ENCODE results near the gene TBR1.

Gene TBR1

DNA sequence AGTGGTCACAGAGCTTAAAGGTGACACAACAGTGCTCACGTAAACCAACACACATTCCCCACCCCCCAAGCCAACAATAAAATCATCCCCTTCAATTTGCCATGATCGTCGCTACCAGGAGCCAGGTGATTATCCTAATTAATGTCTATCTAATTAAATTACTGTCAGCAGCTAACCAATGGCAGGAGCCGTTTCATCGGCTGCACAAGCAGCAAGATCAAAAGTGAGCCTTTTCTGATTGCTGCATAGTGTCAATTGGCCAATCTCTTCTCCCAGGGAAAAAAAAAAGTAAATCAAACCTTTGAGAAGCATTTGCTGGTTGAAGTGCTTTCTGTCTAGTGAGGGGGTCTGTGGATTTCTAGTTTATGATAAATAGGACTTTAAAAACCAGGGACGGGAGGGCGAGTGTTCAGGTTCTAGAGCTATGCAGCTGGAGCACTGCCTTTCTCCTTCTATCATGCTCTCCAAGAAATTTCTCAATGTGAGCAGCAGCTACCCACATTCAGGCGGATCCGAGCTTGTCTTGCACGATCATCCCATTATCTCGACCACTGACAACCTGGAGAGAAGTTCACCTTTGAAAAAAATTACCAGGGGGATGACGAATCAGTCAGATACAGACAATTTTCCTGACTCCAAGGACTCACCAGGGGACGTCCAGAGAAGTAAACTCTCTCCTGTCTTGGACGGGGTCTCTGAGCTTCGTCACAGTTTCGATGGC is at the start of gene TBR1:
TBR1 (plus strand) TSS at position 311 of the 721 bp plus-strand sequence; CDS start at position 425, 114 bp downstream.
- no peak for DNase-seq

DNA sequence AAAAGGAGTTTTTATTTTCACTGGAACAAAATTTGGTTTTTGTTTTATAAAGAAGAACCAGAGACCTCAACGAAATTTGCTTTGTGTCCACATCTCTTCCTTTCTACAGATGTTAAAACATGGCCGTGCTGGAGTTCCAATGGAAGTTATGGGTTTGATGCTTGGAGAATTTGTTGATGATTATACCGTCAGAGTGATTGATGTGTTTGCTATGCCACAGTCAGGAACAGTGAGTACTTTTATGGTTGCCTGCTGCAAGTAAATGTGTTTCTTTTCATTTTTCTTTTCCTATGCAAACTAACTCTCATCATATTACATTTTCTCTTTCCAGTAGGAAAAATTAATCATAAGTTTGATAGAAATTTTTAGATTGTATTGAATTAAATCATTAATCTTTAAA is 48.4 kb upstream of the TBR1 start:
- no peak for DNase-seq

DNA sequence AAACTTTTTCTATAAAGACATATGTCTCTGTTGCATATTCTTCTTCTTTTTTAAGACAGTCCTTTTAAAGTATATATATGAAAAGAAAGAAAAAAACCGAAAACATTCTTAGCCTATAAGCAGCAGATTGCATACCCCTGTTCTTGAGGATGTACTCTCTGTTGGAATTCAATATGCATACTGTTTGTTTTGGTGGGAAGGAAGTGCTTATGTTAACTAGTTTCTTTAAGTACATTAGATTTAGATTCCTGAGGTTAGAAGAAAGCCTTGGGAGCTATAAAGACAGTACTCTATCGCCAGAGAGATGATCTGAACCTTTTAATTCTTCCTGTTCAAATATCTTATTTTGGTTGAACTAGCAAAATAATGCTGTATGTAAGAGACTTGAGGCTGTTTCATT is 46.8 kb upstream of the TBR1 start:
- no peak for DNase-seq

DNA sequence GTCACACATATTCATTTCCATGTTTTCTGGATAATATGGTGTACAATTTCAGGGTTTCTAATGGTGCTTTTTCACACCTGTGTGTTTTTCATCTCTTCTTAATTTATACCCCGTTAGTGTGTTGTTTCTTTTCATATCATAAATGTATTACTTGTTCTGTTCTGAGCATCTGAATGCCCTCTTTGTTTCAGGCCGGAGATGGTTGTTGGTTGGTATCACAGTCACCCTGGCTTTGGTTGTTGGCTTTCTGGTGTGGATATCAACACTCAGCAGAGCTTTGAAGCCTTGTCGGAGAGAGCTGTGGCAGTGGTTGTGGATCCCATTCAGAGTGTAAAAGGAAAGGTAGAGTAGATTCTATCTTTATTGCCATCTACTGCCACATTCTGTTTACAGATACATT is 45.1 kb upstream of the TBR1 start:
- DNase-seq, result peak; percentile 33

DNA sequence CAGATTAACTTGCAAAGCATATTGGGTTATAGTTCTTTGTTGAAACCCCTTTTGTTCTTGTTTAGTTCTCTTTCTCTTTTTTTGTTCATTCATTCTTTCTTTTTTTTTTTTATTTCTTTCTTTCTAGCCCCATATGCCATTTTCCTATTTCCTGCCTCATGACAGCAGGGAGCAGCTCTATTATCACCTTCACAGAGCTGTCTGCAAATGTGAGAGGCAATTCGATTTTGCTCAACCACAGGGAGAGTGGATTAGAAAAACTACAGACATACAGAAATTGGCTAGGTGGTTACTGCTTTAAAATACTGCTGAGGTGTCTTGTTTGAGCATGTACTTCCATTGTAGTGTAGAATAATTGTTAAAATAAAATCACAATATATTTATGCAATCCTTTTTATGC is 44.2 kb upstream of the TBR1 start:
- DNase-seq, result no peak

DNA sequence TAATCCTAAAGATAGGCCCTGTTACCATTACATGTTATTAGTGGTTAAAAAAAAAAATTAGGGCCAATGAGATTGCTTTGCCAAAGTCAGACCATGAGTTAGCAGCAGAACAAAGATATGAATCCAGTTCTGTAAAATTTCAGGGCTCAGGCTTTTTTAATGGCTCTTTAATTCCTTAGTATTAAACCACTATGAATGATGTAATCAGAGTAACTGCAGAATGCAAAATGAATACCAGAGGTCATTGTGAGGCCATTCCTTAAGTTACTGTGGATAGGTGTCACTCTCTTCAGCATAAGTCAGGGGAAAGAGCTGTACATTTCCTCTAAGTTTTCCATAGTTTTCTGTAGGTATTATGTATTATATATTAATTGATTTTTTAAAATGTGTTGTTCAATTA is 42.2 kb upstream of the TBR1 start:
- no peak for DNase-seq

DNA sequence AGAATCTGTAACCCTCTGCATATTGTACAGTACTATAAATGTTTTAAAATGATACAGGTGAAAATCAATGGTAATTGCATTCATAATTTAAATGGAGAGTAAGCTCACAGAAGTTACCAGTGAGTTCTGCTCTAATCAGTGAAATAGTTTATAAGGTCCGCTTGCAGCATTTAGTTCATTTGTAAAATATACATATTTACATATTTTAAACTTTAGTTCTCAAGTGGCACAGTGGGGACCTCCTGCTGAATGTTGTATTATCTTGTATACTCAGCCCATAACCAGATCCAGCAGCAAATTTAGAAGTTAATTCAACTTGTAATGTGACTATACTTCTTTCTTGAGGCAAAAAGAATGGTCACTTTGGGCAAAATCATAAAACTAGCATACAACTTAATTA is 41.7 kb upstream of the TBR1 start:
- no peak for DNase-seq

DNA sequence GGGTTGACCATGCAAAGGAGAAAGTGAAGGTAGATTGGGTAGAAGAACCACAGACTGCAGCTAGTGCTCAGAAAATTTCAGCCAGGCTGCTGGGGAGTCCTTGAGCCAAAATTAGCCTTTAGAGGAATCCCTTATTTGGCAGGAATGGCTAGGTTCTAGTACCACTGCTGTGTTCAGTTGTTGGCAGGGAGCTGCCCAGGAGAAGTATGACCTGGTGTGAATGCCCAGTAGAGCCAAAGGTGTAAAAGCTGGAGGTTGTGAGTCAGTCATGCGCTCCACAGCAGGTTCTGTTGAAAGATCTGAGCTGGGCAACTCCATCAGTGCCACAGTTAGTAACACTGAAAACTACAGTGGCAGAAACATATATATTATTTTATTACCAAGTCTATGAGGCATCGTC is 36.4 kb upstream of the TBR1 start:
- peak; percentile 4 for DNase-seq

DNA sequence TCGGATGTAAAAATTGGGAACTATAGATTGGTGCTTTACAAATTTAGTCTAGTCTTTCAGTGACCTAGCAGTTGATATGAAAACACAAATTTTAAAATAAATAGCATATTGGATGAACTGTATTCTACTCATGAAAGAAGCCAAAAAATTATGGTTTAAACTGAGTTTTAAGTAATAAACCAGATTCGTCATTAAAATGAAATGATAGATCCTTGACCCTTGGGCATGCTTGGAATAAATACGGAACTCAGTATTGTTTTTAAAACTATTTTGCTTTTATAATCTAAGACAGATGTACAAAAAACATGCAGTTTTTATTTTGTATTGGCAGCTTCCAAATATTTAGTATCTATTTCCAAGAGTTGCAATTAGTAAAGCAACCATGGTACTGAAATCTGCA is 34.6 kb upstream of the TBR1 start:
- DNase-seq, result no peak

DNA sequence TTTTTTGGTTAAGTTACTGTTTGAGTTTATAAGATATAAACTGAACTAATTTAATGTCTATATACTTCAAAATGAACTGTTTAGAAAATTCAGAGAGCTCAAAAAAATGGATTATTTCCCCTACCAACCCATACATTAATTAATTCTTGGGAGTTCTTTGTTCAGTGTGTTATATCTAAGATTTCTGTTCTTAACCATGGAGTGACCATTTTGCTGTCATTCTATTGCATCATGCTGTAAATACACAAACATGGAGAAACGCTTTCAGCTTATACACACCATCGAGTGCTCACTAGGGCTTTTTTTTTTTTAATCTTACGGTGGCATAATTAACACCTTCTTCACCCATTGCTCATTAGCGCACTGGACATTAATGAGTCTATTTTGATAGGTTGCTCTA is 33.4 kb upstream of the TBR1 start:
- no peak for DNase-seq

DNA sequence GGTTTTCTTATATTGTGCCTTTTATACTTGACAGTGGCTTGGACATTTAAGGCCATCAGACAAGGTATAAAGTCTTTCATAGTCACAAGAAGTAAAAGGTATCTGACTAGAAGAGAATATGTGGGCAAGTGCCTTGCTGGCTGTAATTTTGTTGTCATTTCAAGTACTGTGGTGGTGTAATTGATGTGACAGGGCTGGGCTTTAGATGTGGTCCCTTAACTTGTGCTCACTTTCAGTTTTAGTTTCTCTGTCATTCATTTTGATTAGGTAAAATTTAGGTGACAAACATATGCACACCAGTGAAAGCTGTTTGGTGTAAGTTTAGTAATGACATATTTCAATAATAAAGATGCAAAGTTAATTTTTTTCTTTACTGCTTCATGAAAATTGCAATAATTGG is 31.2 kb upstream of the TBR1 start:
- DNase-seq, result no peak

DNA sequence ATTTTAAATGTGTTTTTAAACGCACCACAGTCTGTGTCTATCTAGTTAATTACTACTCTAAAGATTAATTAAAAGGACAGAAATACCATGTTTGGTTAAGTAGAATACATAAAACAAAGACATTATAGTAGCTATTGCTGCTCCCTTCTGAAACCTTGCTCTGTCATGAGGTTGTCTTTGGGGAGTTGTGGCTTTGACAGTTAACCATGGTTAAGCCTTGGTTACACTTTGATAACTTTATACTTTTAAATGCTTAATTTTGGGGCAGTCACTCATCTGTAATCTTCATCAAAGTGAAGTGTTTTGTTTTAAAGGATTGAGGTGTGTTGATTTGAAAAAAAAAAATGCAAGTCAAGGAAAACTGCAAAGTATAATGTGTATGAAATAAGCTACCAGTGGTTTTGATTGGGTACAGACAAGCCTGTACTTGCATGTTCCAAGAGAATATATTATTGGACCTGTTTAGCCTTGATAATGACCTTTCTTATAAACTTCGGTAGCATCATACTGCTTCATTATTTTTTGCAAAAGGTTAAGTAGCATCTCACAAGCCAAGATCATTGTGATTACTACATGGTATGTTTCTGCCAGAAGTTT is 29.8 kb upstream of the TBR1 start:
- no peak for DNase-seq

DNA sequence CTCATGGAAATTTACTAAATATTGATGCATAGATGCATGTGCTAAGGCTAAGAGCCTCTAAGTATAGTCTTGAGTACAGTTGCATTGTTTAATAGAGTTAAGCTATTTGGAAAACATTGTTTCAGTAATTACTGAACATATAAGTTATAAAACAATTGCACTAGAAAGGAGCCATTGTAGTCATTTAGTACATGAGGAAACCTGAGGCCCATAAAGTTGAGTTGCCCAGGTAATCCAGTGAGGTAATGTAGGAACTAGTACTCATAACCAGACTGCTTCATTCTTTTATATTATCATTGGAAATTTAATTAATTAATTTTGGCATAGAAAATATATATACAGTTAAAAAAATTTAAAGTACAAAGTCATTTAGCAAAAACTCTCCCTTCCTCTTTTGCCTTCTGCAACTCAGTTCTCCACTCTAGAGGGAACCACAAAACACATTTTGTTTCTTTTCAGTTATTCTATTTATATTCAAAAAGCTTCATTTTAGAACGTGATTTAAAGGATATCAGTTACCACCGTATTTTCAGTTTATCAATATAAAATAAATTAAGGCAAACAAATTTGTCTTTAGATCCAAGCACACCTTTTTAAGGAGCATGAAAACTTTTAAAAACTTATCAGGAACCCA is 27.8 kb upstream of the TBR1 start:
- no peak for DNase-seq

DNA sequence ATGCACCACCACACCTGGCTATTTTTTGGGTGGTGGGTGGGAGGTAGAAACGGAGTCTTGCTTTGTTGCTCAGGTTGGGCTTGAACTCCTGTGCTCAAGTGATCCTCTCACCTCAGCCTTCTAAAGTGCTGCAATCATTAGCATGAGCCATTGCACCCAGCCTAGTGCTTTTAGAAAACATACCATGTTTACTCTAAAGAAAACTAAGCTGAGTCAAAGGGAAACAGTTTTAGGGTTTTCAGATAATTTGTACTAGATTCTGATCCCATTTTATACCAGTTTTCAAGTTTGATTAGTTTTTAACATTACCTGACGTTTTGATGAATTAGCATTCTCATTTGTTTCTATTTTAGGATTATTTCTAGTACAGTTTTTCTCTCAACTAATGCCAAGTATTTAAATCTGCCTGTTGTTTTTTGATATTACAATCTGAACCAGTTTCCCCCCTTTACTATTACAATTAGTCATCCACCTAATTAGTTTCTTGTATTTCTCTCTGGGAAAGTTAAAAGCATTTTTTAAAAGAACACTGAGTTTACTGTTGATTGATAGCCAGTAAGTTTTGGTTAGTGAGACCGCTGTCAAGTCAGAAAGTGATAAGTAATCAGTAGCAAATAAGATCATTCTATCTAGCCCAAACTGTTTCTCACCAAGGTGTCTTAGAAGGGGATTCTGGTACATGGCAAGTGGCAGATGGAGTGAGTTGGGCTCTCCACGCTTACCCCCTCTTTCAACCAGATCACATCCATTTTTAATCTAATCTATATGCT is 24.2 kb upstream of the TBR1 start:
- DNase-seq, result no peak

DNA sequence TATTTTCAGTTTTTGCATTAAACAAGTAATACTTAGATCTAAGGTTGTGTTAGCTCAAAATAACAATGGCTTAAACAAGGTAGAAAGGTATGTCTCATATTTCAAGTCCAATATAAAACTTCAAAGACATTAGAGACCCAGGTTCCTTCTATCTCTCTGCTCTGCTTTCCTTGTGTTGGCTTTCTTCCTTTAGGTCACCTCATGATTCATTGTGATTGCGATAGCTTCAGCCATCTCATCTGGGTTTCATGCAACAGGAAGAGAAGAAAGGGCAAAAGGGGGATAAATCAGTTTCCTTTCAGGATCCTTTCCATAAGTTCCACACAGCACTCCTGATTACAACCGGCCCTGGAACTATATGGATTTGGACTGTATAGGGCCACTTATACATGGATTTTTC is 16.0 kb upstream of the TBR1 start:
- no peak for DNase-seq

DNA sequence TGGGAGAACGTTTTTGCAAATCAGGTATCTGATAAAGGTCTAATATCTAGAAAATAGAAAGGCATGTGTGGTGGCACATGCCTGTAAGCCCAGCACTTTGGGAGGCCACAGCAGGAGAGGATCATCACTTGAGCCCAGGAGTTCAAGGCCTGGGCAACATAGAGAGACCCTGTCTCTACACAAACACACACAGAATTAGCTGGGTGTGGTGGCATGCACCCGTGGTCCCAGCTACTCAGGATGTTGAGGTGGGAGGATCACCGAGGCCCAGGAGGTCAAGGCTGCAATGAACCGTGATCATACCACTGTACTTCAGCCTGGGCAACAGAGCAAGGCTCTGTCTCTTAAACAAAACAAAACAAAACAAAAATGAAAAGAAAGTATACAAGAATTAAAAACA is 13.8 kb upstream of the TBR1 start:
- DNase-seq, result no peak

DNA sequence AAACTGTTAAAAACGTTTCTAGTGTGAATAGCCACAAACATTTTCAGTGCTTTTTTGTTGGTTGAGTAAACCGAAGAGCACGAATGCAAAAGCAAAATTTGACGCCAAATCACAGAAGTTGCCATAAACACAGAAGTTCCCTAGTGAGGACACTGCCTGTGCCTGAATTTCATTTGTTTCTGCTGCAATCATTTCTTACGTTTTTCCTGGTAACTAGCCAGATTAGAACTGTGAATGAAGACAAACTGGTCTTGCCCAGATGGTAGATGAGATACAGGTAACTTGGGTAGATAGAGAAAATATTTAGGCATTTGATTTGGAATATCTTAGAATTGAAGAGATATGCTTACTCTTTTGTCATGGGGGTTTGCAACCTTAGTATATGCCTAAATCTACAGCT is 9.8 kb upstream of the TBR1 start:
- no peak for DNase-seq

DNA sequence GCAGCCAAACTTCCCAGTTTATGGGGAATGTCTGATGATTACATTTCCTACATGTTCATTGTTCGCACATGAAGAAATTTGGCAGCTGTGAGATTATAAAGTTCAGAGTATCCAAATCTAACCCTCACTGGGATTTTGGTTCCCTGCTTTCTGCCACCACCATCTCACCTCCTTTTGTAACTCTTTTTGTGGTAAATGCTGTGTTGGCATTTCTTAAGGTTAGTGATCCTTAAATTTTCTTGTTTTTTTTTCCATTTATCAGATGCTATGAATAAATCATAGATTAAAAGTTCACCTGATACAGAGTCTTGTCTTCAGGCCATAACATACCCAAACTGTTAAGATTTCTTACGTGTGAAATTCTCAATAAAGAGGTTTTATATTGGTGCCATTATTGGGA is 8.5 kb upstream of the TBR1 start:
- DNase-seq, result no peak

DNA sequence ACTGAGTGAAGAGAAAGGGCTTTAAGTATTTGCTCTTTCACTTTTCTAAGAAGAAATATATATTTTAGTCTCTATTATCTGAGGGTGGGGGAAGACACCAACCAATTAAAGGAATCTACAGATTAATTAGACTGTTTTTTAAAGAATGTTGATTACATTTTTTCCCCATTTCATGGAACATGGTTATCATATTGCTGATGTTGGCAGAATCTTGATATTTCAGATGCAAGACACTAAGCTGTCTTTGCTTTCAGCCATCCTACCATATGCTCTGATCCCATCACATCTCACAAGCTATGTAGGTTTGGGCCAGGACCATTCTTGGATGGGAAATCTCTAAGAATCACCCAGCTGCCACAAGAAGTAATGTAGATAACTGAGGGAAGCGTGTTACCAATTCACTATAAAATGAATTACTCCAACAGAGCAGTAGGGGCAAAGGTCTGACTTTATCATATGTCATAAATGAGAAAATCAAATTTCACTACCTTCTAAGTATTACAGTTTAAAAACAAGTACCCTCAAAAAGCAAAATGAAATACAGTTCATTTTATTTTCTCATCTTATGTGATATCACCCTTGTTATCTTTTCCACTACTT is 6.7 kb upstream of the TBR1 start:
- no peak for DNase-seq

DNA sequence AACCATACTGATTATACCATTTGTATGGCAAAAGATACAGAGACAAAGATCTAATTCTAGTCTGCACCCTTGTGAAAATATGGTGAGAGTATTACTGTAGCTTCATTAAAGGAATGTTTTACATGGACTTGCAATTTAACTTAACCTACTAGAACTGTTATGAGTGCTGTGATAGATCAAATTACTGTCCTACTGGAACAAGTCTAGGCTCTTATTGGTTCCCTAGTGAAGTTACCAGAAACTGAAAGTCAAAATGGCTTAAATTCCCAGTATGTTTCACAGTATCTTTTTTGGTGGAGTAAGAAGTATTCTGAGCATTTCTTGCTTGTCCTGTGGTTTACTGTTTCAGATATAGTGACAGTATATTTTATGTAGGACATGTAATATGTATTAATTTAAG is 3.8 kb upstream of the TBR1 start:
- DNase-seq, result no peak

DNA sequence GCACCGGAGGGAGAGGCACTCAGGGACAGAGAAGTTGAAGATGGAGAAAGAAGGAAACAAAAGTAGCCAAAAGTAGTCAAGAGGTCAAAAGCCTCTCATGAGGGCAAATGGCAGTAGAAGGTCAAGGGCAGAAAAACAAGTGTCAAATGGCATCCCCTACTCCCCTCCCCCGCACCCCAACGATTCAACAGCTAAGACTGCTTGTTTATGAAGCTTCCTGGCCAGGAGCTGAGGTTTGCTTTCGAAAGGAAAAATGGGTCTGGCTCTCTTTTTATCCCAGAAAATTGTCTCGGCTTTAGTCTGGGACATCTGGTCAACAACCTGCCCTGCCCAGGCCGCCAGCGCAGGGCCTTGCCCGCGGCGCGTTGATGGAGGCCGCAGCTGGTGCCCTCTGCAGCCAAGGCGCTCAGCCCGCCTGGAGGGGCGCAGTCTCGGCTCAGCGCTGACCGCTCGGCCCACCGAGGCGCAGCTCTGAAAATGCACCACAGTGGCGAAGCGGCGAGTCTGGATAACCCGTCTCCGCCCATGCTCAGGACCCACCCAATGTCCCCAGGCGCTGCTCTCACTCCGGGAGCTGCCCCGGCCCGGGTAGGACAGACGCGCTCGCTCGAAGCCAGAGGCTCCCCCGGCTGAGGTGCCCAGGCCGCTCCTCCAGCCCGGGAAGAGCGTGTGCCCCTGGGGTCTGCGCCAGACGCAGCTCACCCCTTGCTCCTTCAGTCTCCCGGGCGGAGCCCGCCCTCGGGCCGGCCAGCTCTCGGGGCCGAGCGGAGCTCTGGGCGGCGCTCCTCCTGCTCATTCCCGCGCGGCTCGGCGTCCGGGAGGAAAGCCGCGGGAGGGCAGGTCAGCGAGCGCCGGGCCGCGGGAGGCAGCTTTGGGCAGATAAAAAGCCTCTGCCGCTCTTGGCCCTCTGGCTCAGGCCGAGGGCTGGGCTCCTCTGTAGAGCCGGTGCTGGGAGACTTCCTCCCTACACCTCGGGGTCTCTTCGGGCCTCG is 1.8 kb upstream of the TBR1 start:
- peak; percentile 12 for DNase-seq

All from midbrain (tissue), 1 donor.